MM.1S (cell line): ENCODE measurements around the gene ZBTB5.

Source experiments
- DNase-seq: peaks from one replicate; pipeline ENCODE4 v3.0.0-alpha.2; 2015
- H2AFZ ChIP-seq: fragments of 300-600 bp; sonication (generic); 2 replicates; pipeline ENCODE4 v1.6.0; 2016; ENCODE audit warnings: antibody characterized with exemption, low read length
- H3F3A ChIP-seq: fragments of 300-600 bp; sonication (generic); 2 replicates; pipeline ENCODE4 v1.6.1; 2016; ENCODE audit warnings: mild to moderate bottlenecking, antibody characterized with exemption, low read length, moderate library complexity, mixed read lengths; ENCODE audit not compliant: insufficient read depth
- H3K27ac ChIP-seq: fragments of 300-600 bp; sonication (generic); 2 replicates; pipeline ENCODE4 v1.5.1; 2016; ENCODE audit warnings: mild to moderate bottlenecking, low read length
- H3K27me3 ChIP-seq: fragments of 300-600 bp; sonication (generic); replicated peaks from 2 replicates; pipeline ENCODE4 v1.6.0; 2016; ENCODE audit warnings: low read length; ENCODE audit not compliant: insufficient read depth
- H3K36me3 ChIP-seq: fragments of 300-600 bp; sonication (generic); replicated peaks from 2 replicates; pipeline ENCODE4 v1.6.1; 2016; ENCODE audit warnings: mild to moderate bottlenecking, low read length, mixed read lengths; ENCODE audit not compliant: insufficient read depth
- H3K4me1 ChIP-seq: fragments of 300-600 bp; sonication (generic); 2 replicates; pipeline ENCODE4 v1.6.1; 2016; ENCODE audit warnings: low read length, mixed read lengths
- H3K4me2 ChIP-seq: fragments of 300-600 bp; sonication (generic); 2 replicates; pipeline ENCODE4 v1.6.0; 2016; ENCODE audit warnings: low read depth, low read length
- H3K4me3 ChIP-seq: fragments of 300-600 bp; sonication (generic); 2 replicates; pipeline ENCODE4 v1.5.1; 2016; ENCODE audit warnings: low read length, mixed read lengths
- H3K79me2 ChIP-seq: fragments of 300-600 bp; sonication (generic); 2 replicates; pipeline ENCODE4 v1.6.1; 2016; ENCODE audit warnings: mixed run types, low read length, mixed read lengths
- H3K9ac ChIP-seq: fragments of 300-600 bp; sonication (generic); 2 replicates; pipeline ENCODE4 v1.6.1; 2016; ENCODE audit warnings: low read length, mixed read lengths
- H3K9me2 ChIP-seq: fragments of 300-600 bp; sonication (generic); replicated peaks from 2 replicates; pipeline ENCODE4 v1.6.1; 2016; ENCODE audit warnings: mild to moderate bottlenecking, low read length, mixed read lengths; ENCODE audit not compliant: insufficient read depth
- H3K9me3 ChIP-seq: fragments of 300-600 bp; sonication (generic); replicated peaks from 2 replicates; pipeline ENCODE4 v1.6.1; 2016; ENCODE audit warnings: mild to moderate bottlenecking, low read length, mixed read lengths; ENCODE audit not compliant: insufficient read depth
- H4K20me1 ChIP-seq: fragments of 300-600 bp; sonication (generic); 2 replicates; pipeline ENCODE4 v1.6.1; 2016; ENCODE audit warnings: mild to moderate bottlenecking, low read length, moderate library complexity, mixed read lengths; ENCODE audit not compliant: insufficient read depth
- CTCF ChIP-seq: fragments of 300-600 bp; sonication (generic); IDR thresholded peaks from 2 replicates; pipeline ENCODE4 v1.5.1; 2016; ENCODE audit warnings: antibody characterized with exemption, low read length, mixed read lengths
- EZH2 ChIP-seq: fragments of 300-600 bp; sonication (generic); optimal IDR thresholded peaks from 2 replicates; pipeline ENCODE3; 2017; ENCODE audit warnings: low read depth, mild to moderate bottlenecking, antibody characterized with exemption, low read length, mixed read lengths
- EZH2phosphoT487 ChIP-seq: fragments of 300-600 bp; sonication (generic); IDR thresholded peaks from 2 replicates; pipeline ENCODE4 v1.6.1; 2018; ENCODE audit warnings: antibody characterized with exemption, low read length

ZBTB5 gene

GRCh38 chr9:37498457-37498856 is 33.2 kb upstream of the ZBTB5 start:
- H2AFZ ChIP-seq = no peak overlapping the region
- peaks cover 21% of the 10 kb centered on the region for H3K36me3 ChIP-seq
- DNase-seq = no peak

DNA sequence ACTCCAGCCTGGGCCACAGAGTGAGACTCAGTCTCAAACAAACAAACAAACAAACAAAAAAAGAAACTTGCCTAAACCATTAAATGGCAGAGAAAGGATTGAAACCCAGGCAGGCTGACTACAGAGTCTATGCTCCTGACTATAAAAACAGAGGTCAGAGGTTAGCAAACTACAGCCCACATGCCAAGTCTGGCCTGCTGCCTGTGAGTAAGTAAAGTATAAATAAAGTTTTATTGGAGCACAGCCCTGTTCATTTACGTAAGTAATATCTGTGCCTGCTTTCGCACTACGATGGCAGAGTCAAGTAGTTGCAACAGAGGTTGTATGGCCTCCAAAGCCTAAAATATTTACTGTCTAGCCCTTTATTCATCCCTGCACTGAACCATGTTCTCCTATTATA is 32.1 kb upstream of the ZBTB5 start:
- H3K27ac ChIP-seq = no peak overlapping the region
- TF ChIP-seq CTCF (no peak), EZH2 (no peak)
- H4K20me1 ChIP-seq = no peaks in the 10 kb centered on the region
- no peak overlapping the region for H3K4me2 ChIP-seq
- H3K9me3 ChIP-seq = no peaks in the 10 kb centered on the region
- H3K9ac ChIP-seq = no peak overlapping the region
- H3K9me2 ChIP-seq = no peaks in the 10 kb centered on the region
- no peak for DNase-seq
- H2AFZ ChIP-seq = no peak overlapping the region
- peaks cover 5% of the 10 kb centered on the region; the same call in 1 of the 2 replicates for H3K79me2 ChIP-seq
- peaks cover 21% of the 10 kb centered on the region for H3K36me3 ChIP-seq
- H3F3A ChIP-seq = no peaks in the 10 kb centered on the region
- no peaks in the 10 kb centered on the region for H3K4me1 ChIP-seq
- no peaks in the 10 kb centered on the region for H3K27me3 ChIP-seq
- no peak overlapping the region for H3K4me3 ChIP-seq

More at GRCh38 chr9:37498457-37498856, 33.2 kb upstream of the ZBTB5 start:
- TF ChIP-seq CTCF (no peak), EZH2phosphoT487 (no peak), EZH2 (no peak)
- Histone ChIP-seq H3F3A (no peaks in the 10 kb centered on the region), H3K4me1 (no peaks in the 10 kb centered on the region), H3K9me2 (no peaks in the 10 kb centered on the region), H3K4me2 (no peak overlapping the region), H3K9me3 (no peaks in the 10 kb centered on the region), H3K27me3 (no peaks in the 10 kb centered on the region), H3K27ac (no peak overlapping the region), H3K79me2 (peaks cover 5% of the 10 kb centered on the region; the same call in 1 of the 2 replicates), H4K20me1 (no peaks in the 10 kb centered on the region), H3K9ac (no peak overlapping the region), H3K4me3 (no peak overlapping the region)

DNA sequence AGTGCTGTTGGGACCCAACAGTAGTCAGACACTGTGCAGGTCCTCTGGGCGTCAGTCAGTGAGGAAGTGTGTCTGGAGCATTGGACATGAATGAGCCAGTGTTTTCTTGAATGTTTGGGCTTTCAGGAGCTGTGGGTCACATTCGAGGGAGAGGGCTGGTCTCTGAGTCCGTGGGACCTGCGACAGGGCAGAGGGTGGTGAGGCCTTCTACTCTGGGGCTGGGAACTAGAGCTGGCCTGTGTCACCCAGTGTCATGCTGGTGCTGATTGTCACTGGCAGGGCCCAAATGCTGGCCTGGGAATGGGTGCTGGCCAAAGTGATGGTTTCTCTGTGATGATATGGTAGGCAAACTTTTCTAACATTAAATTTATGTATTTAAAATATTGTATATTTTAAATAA is 30.8 kb upstream of the ZBTB5 start:
- peaks cover 15% of the 10 kb centered on the region; the same call in 1 of the 2 replicates for H3K36me3 ChIP-seq
- no peaks in the 10 kb centered on the region for H3K4me1 ChIP-seq
- no peaks in the 10 kb centered on the region for H3K27me3 ChIP-seq
- H2AFZ ChIP-seq = no peak overlapping the region
- no peak overlapping the region for H3K4me3 ChIP-seq
- peaks cover 7% of the 10 kb centered on the region for H3K79me2 ChIP-seq
- DNase-seq = no peak
- TF ChIP-seq EZH2 (no peak), EZH2phosphoT487 (no peak), CTCF (no peak)
- H4K20me1 ChIP-seq = no peaks in the 10 kb centered on the region
- H3K27ac ChIP-seq = no peak overlapping the region
- H3K9me3 ChIP-seq = no peaks in the 10 kb centered on the region
- H3K9me2 ChIP-seq = no peaks in the 10 kb centered on the region
- H3K4me2 ChIP-seq = no peak overlapping the region
- no peak overlapping the region for H3K9ac ChIP-seq
- no peaks in the 10 kb centered on the region for H3F3A ChIP-seq
